Epithelial cell of esophagus (primary cell): Measurements from ENCODE around the gene LINGO3.

Experiments used
- DNase-seq: peaks from one replicate; pipeline ENCODE4 v3.0.0; 2010; ENCODE audit warnings: low read depth
- H3K4me3 ChIP-seq: 2 replicates; pipeline ENCODE4 v1.5.1; 2011; ENCODE audit warnings: mild to moderate bottlenecking, low read length, control low read depth
- TF ChIP-seq, protein P1 (sequence below): IDR thresholded peaks from 2 replicates; pipeline ENCODE4 v1.5.1; 2011; ENCODE audit warnings: low read depth, mild to moderate bottlenecking, low read length, control low read depth, inconsistent platforms; ENCODE audit not compliant: insufficient read depth; ENCODE audit errors: missing control alignments

The LINGO3 gene

GRCh38 chr19:2278459-2279158 is 29.3 kb downstream of the LINGO3 start:
- no peak overlapping the region for H3K4me3 ChIP-seq
- no peak for DNase-seq
- TF ChIP-seq, protein P1, sequence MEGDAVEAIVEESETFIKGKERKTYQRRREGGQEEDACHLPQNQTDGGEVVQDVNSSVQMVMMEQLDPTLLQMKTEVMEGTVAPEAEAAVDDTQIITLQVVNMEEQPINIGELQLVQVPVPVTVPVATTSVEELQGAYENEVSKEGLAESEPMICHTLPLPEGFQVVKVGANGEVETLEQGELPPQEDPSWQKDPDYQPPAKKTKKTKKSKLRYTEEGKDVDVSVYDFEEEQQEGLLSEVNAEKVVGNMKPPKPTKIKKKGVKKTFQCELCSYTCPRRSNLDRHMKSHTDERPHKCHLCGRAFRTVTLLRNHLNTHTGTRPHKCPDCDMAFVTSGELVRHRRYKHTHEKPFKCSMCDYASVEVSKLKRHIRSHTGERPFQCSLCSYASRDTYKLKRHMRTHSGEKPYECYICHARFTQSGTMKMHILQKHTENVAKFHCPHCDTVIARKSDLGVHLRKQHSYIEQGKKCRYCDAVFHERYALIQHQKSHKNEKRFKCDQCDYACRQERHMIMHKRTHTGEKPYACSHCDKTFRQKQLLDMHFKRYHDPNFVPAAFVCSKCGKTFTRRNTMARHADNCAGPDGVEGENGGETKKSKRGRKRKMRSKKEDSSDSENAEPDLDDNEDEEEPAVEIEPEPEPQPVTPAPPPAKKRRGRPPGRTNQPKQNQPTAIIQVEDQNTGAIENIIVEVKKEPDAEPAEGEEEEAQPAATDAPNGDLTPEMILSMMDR = no peak

GRCh38 chr19:2277138-2277537 is 30.8 kb downstream of the LINGO3 start:
- TF ChIP-seq, protein P1 = no peak
- no peak for DNase-seq
- H3K4me3 ChIP-seq = no peak overlapping the region

DNA sequence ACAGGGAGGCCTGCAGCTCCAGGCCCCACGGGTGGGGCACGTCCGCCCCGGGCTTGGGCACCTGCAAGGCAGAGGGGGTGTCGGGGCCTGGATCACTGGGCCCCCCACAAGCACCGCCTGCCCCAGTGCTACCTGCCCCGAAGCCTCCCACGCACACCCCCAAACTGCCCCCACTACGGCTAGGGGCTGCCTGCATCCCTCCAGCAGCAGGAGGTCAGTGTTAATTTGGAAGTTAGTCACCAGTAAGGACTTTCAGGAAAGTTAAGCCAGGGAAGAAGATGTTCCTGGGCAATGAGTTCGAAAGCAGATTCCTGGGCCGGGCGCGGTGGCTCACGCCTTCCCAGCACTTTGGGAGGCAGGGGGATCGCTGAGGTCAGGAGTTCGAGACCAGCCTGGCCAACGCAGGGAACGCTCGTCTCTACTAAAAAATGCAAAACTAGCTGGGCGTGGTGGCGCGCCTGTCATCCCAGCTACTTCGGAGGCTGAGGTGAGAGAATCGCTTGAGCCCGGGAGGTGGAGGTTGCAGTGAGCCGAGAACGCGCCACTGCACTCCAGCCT is 31.4 kb downstream of the LINGO3 start:
- DNase-seq = no peak
- TF ChIP-seq, protein P1 = no peak
- no peak overlapping the region for H3K4me3 ChIP-seq

GRCh38 chr19:2275588-2276428 is 32.1 kb downstream of the LINGO3 start:
- TF ChIP-seq, protein P1 = no peak
- H3K4me3 ChIP-seq = no peak overlapping the region
- DNase-seq = no peak

- TF ChIP-seq, protein P1 = peak; percentile 66
- H3K4me3 ChIP-seq = no peak overlapping the region
- DNase-seq = peak; percentile 66
Observed at GRCh38 chr19:2274931-2275535, 32.9 kb downstream of the LINGO3 start.

GRCh38 chr19:2274185-2274711 is 33.7 kb downstream of the LINGO3 start:
- H3K4me3 ChIP-seq = no peak overlapping the region
- TF ChIP-seq, protein P1 = no peak
- DNase-seq = no peak
